OCI-LY1 (cell line): Measurements from ENCODE around the gene KCNH2.

Experiments
- EZH2 ChIP-seq: fragments of 200-600 bp; sonication (generic), shearing (Covaris generic); IDR thresholded peaks from 2 replicates; pipeline ENCODE4 v1.8.0; 2017; ENCODE audit warnings: borderline replicate concordance, mixed run types, mild to moderate bottlenecking, antibody characterized with exemption, low read length, moderate library complexity, mixed read lengths
- TF ChIP-seq, protein P1 (sequence below): fragments of 200-600 bp; sonication (generic), shearing (Covaris generic); IDR thresholded peaks from 2 replicates; pipeline ENCODE4 v1.5.1; 2017; ENCODE audit warnings: mild to moderate bottlenecking, antibody characterized with exemption, low read length, moderate library complexity, mixed read lengths

DNA sequence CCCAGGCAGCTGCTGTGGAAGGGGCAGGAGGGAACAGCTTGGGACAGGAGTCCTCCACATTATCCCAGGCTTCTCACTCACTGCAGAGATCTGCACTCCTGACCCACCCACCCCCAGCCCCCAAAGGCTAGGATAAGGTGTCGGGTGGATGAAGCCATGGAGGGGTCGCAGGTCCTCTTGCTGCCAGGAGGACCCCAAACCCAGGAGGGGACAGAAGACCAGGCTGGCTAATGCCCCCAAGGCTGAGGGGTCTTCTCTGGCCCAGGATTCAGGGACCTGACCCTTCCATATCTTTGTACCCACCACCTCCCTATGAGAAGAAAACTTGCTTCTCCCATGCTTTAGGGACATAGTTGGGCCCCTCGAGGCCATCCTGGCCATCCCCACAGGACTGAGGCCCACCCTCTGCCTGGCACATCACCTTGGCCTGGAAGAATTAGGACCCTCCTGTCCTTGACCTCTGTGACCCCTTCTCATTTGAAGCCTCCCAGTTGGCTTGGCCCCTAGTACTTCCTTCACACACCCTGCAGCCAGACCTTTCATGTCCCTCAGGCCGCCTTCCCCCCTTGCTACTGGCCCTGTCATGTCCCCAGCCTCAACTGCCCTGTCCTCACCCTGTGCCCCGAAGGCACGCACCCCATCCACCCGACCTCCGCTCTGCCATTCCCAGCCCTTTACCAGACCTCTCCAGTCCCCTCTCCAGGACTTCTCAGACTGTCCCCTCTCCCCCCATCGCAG is 21.6 kb downstream of the KCNH2 start:
- TF ChIP-seq, protein P1, sequence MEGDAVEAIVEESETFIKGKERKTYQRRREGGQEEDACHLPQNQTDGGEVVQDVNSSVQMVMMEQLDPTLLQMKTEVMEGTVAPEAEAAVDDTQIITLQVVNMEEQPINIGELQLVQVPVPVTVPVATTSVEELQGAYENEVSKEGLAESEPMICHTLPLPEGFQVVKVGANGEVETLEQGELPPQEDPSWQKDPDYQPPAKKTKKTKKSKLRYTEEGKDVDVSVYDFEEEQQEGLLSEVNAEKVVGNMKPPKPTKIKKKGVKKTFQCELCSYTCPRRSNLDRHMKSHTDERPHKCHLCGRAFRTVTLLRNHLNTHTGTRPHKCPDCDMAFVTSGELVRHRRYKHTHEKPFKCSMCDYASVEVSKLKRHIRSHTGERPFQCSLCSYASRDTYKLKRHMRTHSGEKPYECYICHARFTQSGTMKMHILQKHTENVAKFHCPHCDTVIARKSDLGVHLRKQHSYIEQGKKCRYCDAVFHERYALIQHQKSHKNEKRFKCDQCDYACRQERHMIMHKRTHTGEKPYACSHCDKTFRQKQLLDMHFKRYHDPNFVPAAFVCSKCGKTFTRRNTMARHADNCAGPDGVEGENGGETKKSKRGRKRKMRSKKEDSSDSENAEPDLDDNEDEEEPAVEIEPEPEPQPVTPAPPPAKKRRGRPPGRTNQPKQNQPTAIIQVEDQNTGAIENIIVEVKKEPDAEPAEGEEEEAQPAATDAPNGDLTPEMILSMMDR: no peak
- TF ChIP-seq EZH2: no peak
